Sigmoid colon (tissue), 4 donors: Measurements from ENCODE around the gene DPYSL5.

Source experiments
- EP300 ChIP-seq, 4 donors: sonication (generic); formaldehyde crosslinking; IDR thresholded peaks; one replicate each; pipeline ENCODE4 v1.6.1; 2017; ENCODE audit warnings: antibody characterized with exemption in 4 of 4
- POLR2A ChIP-seq, 2 donors: fragments of 450-650 bp; IDR thresholded peaks; one replicate each; pipeline ENCODE4 v1.6.1; 2016; ENCODE audit warnings: antibody characterized with exemption in 2 of 2, mild to moderate bottlenecking in 2 of 2, moderate library complexity in 2 of 2
- POLR2AphosphoS5 ChIP-seq, 4 donors: sonication (generic); formaldehyde crosslinking; IDR thresholded peaks; one replicate each; pipeline ENCODE4 v1.6.1; 2017; ENCODE audit warnings: antibody characterized with exemption in 4 of 4
- TF ChIP-seq, protein P1 (sequence below), 4 experiments: fragments of 450-650 bp in 3 of 4; fragments of 200-600 bp in 1 of 4; IDR thresholded peaks; one replicate each; pipeline ENCODE4 v1.5.1; 2016 to 2019; ENCODE audit warnings: antibody characterized with exemption in 4 of 4, mild to moderate bottlenecking in 3 of 4, moderate library complexity in 2 of 4

DNA sequence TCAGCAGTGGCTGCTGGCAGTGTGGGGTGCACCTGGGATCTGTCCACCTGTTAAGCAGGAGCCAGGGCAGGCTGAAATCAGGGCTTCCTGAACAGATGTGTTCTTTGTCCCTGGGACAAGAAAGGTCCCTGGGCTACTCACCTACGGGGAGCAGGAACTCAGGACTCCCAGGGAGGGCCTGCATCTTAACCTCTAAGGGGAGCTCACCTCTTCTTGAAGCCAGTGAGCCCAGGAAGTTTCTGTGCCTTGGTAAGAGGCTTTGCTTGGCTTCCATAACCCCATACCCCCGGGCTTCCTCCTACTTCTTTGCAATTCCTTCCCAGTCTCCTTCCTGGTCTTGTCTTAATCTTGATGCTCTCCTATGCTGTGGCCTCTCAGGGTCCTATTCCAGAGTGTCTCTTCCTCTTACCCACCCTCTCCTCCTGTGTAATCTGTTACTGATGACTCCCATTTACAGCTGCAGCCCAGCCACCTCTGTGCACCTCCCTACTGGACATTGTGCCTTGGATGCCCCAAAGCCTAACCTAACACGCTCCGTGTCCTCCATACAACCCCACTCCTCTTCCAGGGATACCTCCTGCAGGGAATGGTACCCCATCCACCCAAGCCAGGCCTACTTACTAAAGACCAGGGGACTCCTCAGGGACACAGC is 66.9 kb downstream of the DPYSL5 start:
- no peak for TF ChIP-seq POLR2AphosphoS5 (IDR thresholded peaks at IDR 0.05)
- TF ChIP-seq POLR2A (IDR thresholded peaks at IDR 0.05), result no peak
- TF ChIP-seq, protein P1, sequence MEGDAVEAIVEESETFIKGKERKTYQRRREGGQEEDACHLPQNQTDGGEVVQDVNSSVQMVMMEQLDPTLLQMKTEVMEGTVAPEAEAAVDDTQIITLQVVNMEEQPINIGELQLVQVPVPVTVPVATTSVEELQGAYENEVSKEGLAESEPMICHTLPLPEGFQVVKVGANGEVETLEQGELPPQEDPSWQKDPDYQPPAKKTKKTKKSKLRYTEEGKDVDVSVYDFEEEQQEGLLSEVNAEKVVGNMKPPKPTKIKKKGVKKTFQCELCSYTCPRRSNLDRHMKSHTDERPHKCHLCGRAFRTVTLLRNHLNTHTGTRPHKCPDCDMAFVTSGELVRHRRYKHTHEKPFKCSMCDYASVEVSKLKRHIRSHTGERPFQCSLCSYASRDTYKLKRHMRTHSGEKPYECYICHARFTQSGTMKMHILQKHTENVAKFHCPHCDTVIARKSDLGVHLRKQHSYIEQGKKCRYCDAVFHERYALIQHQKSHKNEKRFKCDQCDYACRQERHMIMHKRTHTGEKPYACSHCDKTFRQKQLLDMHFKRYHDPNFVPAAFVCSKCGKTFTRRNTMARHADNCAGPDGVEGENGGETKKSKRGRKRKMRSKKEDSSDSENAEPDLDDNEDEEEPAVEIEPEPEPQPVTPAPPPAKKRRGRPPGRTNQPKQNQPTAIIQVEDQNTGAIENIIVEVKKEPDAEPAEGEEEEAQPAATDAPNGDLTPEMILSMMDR (IDR thresholded peaks at IDR 0.05), result no peak
- no peak for TF ChIP-seq EP300 (IDR thresholded peaks at IDR 0.05)
